ENCODE results near the gene PPARG. TPM values are rescaled to one million over a fixed set of nuclear protein-coding genes. Genes with fewer than 3 reads are reported as not detected.

The PPARG gene
- total and polyA plus RNA-seq, 10 of the 15 experiments (the other 5 are each of a cell fraction or from before 2014, with no cell fraction given): 0.06 to 0.86 (median 0.12) TPM; not detected in 5

- no TSS peak for BruUV-seq (replicated peaks)
- intact Hi-C loops (cut with micrococcal nuclease; ENCODE audit: unreplicated experiment) (no loop called here), in situ Hi-C loops (cut with MboI) (no loop called here)
- ChIA-PET POLR2A (no interaction called here), SMC1A (ENCODE audit: uncharacterized antibody, unreplicated experiment) (no interaction called here), RAD21 (ENCODE audit: unreplicated experiment) (no interaction called here), CTCF (no interaction called here)
- Histone ChIP-seq H3K36me3 (ENCODE audit: control insufficient read depth in 2 of 2, insufficient read depth in 2 of 2, low read length in 1 of 2) (no peaks in the 10 kb centered on the region), H3K9ac (ENCODE audit: control insufficient read depth, insufficient read depth, low read length) (no peak overlapping the region), H4K20me1 (ENCODE audit: control insufficient read depth, insufficient read depth) (no peaks in the 10 kb centered on the region), H3K4me3 (no peak overlapping the region), H3K4me1 (ENCODE audit: control insufficient read depth, insufficient read depth, low read length) (no peaks in the 10 kb centered on the region), H3K9me3 (replicated peaks; ENCODE audit: control insufficient read depth, insufficient read depth, low read length) (no peaks in the 10 kb centered on the region), H3K79me2 (ENCODE audit: control insufficient read depth, insufficient read depth, low read length) (no peaks in the 10 kb centered on the region), H3K4me2 (ENCODE audit: control insufficient read depth, insufficient read depth) (no peak overlapping the region), H3K27me3 (replicated peaks in 1 of 2; ENCODE audit: control insufficient read depth in 2 of 2, insufficient read depth in 2 of 2, low read length in 1 of 2) (no peaks in the 10 kb centered on the region; a peak in 2 of 4 replicates), H2AFZ (ENCODE audit: control insufficient read depth, low read depth, low read length) (no peak overlapping the region), H3K27ac (ENCODE audit: control insufficient read depth, insufficient read depth) (no peak overlapping the region)
- DNase-seq (ENCODE audit: low read depth, low spot score) (no peak), FAIRE-seq (no peak), ATAC-seq (no peak)
- TF ChIP-seq ELK1 (IDR thresholded peaks at IDR 0.05; ENCODE audit: low read depth, low read length) (no peak), ZNF217 (IDR thresholded peaks at IDR 0.05) (no peak), SMARCA5 (IDR thresholded peaks at IDR 0.05) (no peak), FOXM1 (IDR thresholded peaks at IDR 0.05; ENCODE audit: low read depth, low read length) (no peak), MYC (IDR thresholded peaks at IDR 0.05; ENCODE audit: insufficient read depth, insufficient read length, insufficient replicate concordance, low read length, severe bottlenecking) (no peak), STAT3 (IDR thresholded peaks at IDR 0.05; ENCODE audit: low read depth, low read length) (no peak)
- 22% methylated on average over 7 of the region's 7 CpGs for WGBS (ENCODE audit: insufficient coverage, insufficient replicate concordance, low lambda C conversion rate, missing lambda C conversion rate)
These were observed 172.3 kb downstream of the PPARG start for GRCh38 chr3:12461097-12461649.
